HepG2 (cell line): ENCODE measurements around the gene PLA2G4A. TPM values are rescaled to one million over a fixed set of nuclear protein-coding genes. Genes with fewer than 3 reads are reported as not detected.

Experiments
- ATAC-seq: fragments of 200-7000 bp; cut with Tn5 transposase; 3 replicates; pipeline ENCODE4 v1.9.1; 2020; ENCODE audit warnings: mild to moderate bottlenecking, moderate library complexity
- BruUV-seq: library from RNA; stranded (reverse); fragments of 400-500 nt; replicated peaks from 2 replicates; lab custom pipeline; 2021; lab: Mats Ljungman, UMichigan
- CTCF ChIA-PET: fragments of 300-600 bp; formaldehyde crosslinking; extraction: SDS; loops from one replicate; lab custom pipeline; 2021; ENCODE audit warnings: low total read pairs, inconsistent platforms, low intra/inter-chr PET ratio; lab: Yijun Ruan, JAX
- POLR2A ChIA-PET: fragments of 350-600 bp; sonication (Branson Sonifier 250); formaldehyde crosslinking; loops from one replicate; lab custom pipeline; 2020; ENCODE audit warnings: antibody characterized with exemption, inconsistent platforms; lab: Yijun Ruan, JAX
- DNase-seq: peaks from one replicate; pipeline ENCODE4 v3.0.0-alpha.2; 2015; ENCODE audit warnings: low spot score
- FAIRE-seq: peaks from 3 replicates; lab custom pipeline; 2011; peaks lifted over from hg19 to GRCh38; lab: Jason Lieb, UNC
- H2AFZ ChIP-seq: one replicate; pipeline ENCODE4 v1.6.1; 2011; ENCODE audit warnings: low read length, inconsistent platforms
- H3K27ac ChIP-seq: fragments of 300-600 bp; 3 replicates; pipeline ENCODE4 v1.8.0; 2011; ENCODE audit warnings: mixed run types, mild to moderate bottlenecking, mixed read lengths, low read length, inconsistent platforms; ENCODE audit not compliant: insufficient read depth; ENCODE audit errors: extremely low read length
- H3K27me3 ChIP-seq, 2 experiments: fragments of 200-600 bp in 1 of 2; 2 replicates in 1 of 2; 3 replicates in 1 of 2; pipeline versions ENCODE4 v1.6.0 to v1.8.0; 2011; ENCODE audit warnings: low read length in 2 of 2, mild to moderate bottlenecking in 2 of 2, moderate library complexity in 2 of 2, inconsistent platforms in 1 of 2; ENCODE audit not compliant: insufficient read depth in 2 of 2, control insufficient read depth in 1 of 2
- H3K36me3 ChIP-seq, 2 experiments: fragments of 200-600 bp in 1 of 2; replicated peaks in 1 of 2; 2 replicates in 1 of 2; 3 replicates in 1 of 2; pipeline versions ENCODE4 v1.5.1 to v1.8.0; 2011; ENCODE audit warnings: low read length in 2 of 2, inconsistent platforms in 1 of 2; ENCODE audit not compliant: insufficient read depth in 2 of 2, control insufficient read depth in 1 of 2
- H3K4me1 ChIP-seq: 2 replicates; pipeline ENCODE4 v1.5.1; 2012; ENCODE audit warnings: low read length, inconsistent platforms; ENCODE audit not compliant: insufficient read depth
- H3K4me2 ChIP-seq: 2 replicates; pipeline ENCODE4 v1.6.0; 2011; ENCODE audit warnings: low read depth, low read length, inconsistent platforms
- H3K4me3 ChIP-seq, 3 experiments: fragments of 200-600 bp in 1 of 3; sonication (generic), shearing (Covaris generic) in 1 of 3; replicated peaks in 1 of 3; 2 replicates each; pipeline ENCODE4 v1.5.1; 2011 to 2016; ENCODE audit warnings: low read length in 3 of 3, inconsistent platforms in 2 of 3, low read depth in 2 of 3, mild to moderate bottlenecking in 2 of 3, control low read depth in 1 of 3, mixed read lengths in 1 of 3; ENCODE audit not compliant: insufficient read depth in 1 of 3
- H3K79me2 ChIP-seq: one replicate; pipeline ENCODE4 v1.6.1; 2011; ENCODE audit warnings: low read length, inconsistent platforms; ENCODE audit not compliant: insufficient read depth
- H3K9ac ChIP-seq: 2 replicates; pipeline ENCODE4 v1.6.0; 2011; ENCODE audit warnings: mild to moderate bottlenecking, low read depth, low read length, inconsistent platforms; ENCODE audit not compliant: insufficient read depth
- H3K9me3 ChIP-seq: 2 replicates; pipeline ENCODE4 v1.5.1; 2012; ENCODE audit warnings: mild to moderate bottlenecking, low read length
- H4K20me1 ChIP-seq: 2 replicates; pipeline ENCODE4 v1.6.0; 2011; ENCODE audit warnings: inconsistent platforms, mild to moderate bottlenecking, low read length, moderate library complexity; ENCODE audit not compliant: insufficient read depth
- KLF12 ChIP-seq: sonication (generic); formaldehyde crosslinking; IDR thresholded peaks from 2 replicates; pipeline ENCODE4 v1.4.0; 2020; ENCODE audit warnings: missing genetic modification reagents, borderline replicate concordance
- PTBP1 ChIP-seq: fragments of 200-400 bp; formaldehyde crosslinking; IDR thresholded peaks from 2 replicates; pipeline ENCODE4 v1.6.1; 2018; ENCODE audit warnings: low read length, low read depth; ENCODE audit not compliant: poor library complexity, severe bottlenecking
- RCOR2 ChIP-seq: IDR thresholded peaks from 2 replicates; pipeline ENCODE4 v1.6.1; 2016; ENCODE audit warnings: missing biosample characterization, missing genetic modification reagents
- REPIN1 ChIP-seq: sonication (generic); formaldehyde crosslinking; IDR thresholded peaks from 2 replicates; pipeline ENCODE4 v1.8.0; 2022; ENCODE audit warnings: missing genetic modification reagents, low read depth, mild to moderate bottlenecking, borderline replicate concordance
- U2AF2 ChIP-seq: fragments of 200-400 bp; formaldehyde crosslinking; IDR thresholded peaks from 2 replicates; pipeline ENCODE4 v1.6.1; 2017; ENCODE audit warnings: low read depth, mild to moderate bottlenecking, low read length
- ZFP82 ChIP-seq: sonication (generic); formaldehyde crosslinking; IDR thresholded peaks from 2 replicates; pipeline ENCODE4 v1.5.1; 2020; ENCODE audit warnings: mild to moderate bottlenecking, missing genetic modification reagents, borderline replicate concordance
- ZNF557 ChIP-seq: sonication (generic); formaldehyde crosslinking; IDR thresholded peaks from 2 replicates; pipeline ENCODE4 v1.4.0; 2020; ENCODE audit warnings: missing genetic modification reagents
- WGBS: methylation state at CpG from one replicate; pipeline ENCODE4 v1.1.6; 2017; ENCODE audit warnings: low lambda C conversion rate; 5-methylcytosine and 5-hydroxymethylcytosine counted together
- in situ Hi-C: cut with HindIII; loops from 2 replicates; pipeline ENCODE4 v1.10.0; 2017; ENCODE audit warnings: low pct_unique_long_range_greater_than_20kb; ENCODE audit not compliant: extremely low pct_ligation_motif_present
- intact Hi-C: fragments of 100-400 bp; cut with micrococcal nuclease; formaldehyde crosslinking; loops from one replicate; pipeline ENCODE4 v1.10.0; 2022; ENCODE audit not compliant: unreplicated experiment
- polyA plus RNA-seq, 8 experiments: library from polyadenylated mRNA; depleted of rRNA in 3 of 8; stranded (reverse) in 7 of 8; unstranded in 1 of 8; fragments of >200 nt; fragmentation: Illumina TruSeq in 4 of 8; extraction: Trizol in 4 of 8; gene quantifications; 2 replicates each; pipeline versions ENCODE4 v1.2.1 to v1.2.3, GENCODE V29; 2011 to 2016; ENCODE audit warnings: low read depth in 4 of 8, missing spikeins in 1 of 8, mixed read lengths in 1 of 8; ENCODE audit not compliant: insufficient read depth in 1 of 8
- total RNA-seq, 5 experiments: library from RNA; depleted of rRNA; stranded (reverse); fragments of >200 nt; fragmentation: Illumina TruSeq; extraction: Trizol; gene quantifications; 2 replicates each; pipeline ENCODE4 v1.2.3, GENCODE V29; 2016; ENCODE audit warnings: low read depth in 1 of 5
- TF ChIP-seq, protein P1 (sequence below): sonication (generic); formaldehyde crosslinking; IDR thresholded peaks from 2 replicates; pipeline ENCODE4 v1.8.0; 2022; ENCODE audit warnings: missing genetic modification reagents, mild to moderate bottlenecking, moderate library complexity, borderline replicate concordance
- TF ChIP-seq, protein P2 (sequence below): sonication (generic); formaldehyde crosslinking; conservative IDR thresholded peaks from 2 replicates; pipeline ENCODE4 v1.8.0; 2022; ENCODE audit warnings: missing genetic modification reagents

PLA2G4A gene
- total and polyA plus RNA-seq, 2 of the 13 experiments (the other 11 are each of a cell fraction or from before 2014, with no cell fraction given): not detected

DNA sequence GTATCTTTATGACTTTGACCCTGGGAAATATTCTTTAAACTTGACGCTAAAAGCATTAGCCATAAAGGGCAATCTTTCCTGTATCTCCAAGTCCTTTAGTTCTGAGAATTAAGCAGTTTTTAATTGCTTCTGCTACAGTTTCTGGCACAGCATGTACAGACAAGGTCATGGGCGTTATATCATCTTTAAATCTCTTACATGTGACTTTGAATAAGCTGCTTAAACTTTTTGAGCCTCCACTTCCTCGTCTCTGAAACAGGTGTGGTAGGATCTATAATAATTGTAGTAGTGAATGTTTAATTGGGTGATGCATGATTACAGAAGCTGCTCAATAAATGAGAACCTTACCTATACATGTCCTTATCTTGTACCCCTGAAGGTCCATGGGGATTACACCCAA is 153.4 kb downstream of the PLA2G4A start:
- WGBS: 0% methylated on average over 3 of the region's 3 CpGs
- Histone ChIP-seq H3K4me3 (no peak overlapping the region), H3K9me3 (no peaks in the 10 kb centered on the region), H3K4me2 (no peak overlapping the region)
- BruUV-seq: no TSS peak
- DNase-seq (no peak), ATAC-seq (no peak)
- in situ Hi-C loops: no loop called here
- TF ChIP-seq RCOR2 (CRISPR knock-in tag) (no peak), PTBP1 (no peak), REPIN1 (CRISPR knock-in tag) (no peak), ZFP82 (CRISPR knock-in tag) (no peak), KLF12 (CRISPR knock-in tag) (no peak), U2AF2 (no peak), ZNF557 (no peak)
- TF ChIP-seq, protein P1, sequence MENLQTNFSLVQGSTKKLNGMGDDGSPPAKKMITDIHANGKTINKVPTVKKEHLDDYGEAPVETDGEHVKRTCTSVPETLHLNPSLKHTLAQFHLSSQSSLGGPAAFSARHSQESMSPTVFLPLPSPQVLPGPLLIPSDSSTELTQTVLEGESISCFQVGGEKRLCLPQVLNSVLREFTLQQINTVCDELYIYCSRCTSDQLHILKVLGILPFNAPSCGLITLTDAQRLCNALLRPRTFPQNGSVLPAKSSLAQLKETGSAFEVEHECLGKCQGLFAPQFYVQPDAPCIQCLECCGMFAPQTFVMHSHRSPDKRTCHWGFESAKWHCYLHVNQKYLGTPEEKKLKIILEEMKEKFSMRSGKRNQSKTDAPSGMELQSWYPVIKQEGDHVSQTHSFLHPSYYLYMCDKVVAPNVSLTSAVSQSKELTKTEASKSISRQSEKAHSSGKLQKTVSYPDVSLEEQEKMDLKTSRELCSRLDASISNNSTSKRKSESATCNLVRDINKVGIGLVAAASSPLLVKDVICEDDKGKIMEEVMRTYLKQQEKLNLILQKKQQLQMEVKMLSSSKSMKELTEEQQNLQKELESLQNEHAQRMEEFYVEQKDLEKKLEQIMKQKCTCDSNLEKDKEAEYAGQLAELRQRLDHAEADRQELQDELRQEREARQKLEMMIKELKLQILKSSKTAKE (CRISPR knock-in tag): no peak
- TF ChIP-seq, protein P2, sequence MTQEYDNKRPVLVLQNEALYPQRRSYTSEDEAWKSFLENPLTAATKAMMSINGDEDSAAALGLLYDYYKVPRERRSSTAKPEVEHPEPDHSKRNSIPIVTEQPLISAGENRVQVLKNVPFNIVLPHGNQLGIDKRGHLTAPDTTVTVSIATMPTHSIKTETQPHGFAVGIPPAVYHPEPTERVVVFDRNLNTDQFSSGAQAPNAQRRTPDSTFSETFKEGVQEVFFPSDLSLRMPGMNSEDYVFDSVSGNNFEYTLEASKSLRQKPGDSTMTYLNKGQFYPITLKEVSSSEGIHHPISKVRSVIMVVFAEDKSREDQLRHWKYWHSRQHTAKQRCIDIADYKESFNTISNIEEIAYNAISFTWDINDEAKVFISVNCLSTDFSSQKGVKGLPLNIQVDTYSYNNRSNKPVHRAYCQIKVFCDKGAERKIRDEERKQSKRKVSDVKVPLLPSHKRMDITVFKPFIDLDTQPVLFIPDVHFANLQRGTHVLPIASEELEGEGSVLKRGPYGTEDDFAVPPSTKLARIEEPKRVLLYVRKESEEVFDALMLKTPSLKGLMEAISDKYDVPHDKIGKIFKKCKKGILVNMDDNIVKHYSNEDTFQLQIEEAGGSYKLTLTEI (CRISPR knock-in tag): no peak
- TF ChIP-seq, all 625 proteins: peak for 0
- Histone ChIP-seq H3K9ac (no peak overlapping the region), H3K79me2 (no peaks in the 10 kb centered on the region), H3K36me3 (no peaks in the 10 kb centered on the region), H2AFZ (no peak overlapping the region), H4K20me1 (no peaks in the 10 kb centered on the region), H3K4me1 (no peaks in the 10 kb centered on the region), H3K27me3 (no peaks in the 10 kb centered on the region), H3K27ac (no peak overlapping the region)
- FAIRE-seq: no peak
- ChIA-PET CTCF (no interaction called here), POLR2A (no interaction called here)
- intact Hi-C loops: loop anchor here (2.0 kb wide), 1 partner anchor 253 kb away; no protein-coding TSS in a partner anchor
